ENCODE data around the gene ADGRV1.

DNA sequence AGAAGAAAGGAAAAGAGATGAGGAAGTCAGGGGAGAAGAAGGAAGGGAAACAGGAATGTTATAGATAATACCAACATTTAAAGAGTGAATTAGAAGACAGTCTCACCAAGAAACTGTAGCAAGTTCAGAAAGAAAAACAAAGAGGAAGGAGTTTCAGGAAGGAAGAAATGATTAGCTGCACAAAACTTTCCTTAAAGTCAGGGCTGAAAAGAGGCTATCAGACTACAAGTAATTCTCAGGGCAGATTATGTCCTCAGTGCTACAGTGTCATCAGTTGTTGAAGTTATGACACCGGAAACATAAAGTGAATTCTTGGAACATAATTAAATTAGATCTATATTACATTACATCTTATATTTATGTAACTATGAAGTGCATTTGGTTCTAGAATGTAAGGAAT lies 597.6 kb downstream of the ADGRV1 start:
- TF ChIP-seq TARDBP (IDR thresholded peaks at IDR 0.05): no peak
- TF ChIP-seq FOXK2 (IDR thresholded peaks at IDR 0.05): no peak
- TF ChIP-seq LEF1 (IDR thresholded peaks at IDR 0.05; ENCODE audit: borderline replicate concordance): no peak
- TF ChIP-seq BHLHE40 (IDR thresholded peaks at IDR 0.05; ENCODE audit: borderline replicate concordance): no peak
- TF ChIP-seq L3MBTL2 (conservative IDR thresholded peaks at IDR 0.05): no peak
